ENCODE results near the gene RIC8B.

Gene RIC8B

GRCh38 chr12:106783515-106783914, 9.0 kb downstream of the RIC8B start:
- no peak for DNase-seq (ENCODE audit: low spot score)
- TF ChIP-seq, protein P1, sequence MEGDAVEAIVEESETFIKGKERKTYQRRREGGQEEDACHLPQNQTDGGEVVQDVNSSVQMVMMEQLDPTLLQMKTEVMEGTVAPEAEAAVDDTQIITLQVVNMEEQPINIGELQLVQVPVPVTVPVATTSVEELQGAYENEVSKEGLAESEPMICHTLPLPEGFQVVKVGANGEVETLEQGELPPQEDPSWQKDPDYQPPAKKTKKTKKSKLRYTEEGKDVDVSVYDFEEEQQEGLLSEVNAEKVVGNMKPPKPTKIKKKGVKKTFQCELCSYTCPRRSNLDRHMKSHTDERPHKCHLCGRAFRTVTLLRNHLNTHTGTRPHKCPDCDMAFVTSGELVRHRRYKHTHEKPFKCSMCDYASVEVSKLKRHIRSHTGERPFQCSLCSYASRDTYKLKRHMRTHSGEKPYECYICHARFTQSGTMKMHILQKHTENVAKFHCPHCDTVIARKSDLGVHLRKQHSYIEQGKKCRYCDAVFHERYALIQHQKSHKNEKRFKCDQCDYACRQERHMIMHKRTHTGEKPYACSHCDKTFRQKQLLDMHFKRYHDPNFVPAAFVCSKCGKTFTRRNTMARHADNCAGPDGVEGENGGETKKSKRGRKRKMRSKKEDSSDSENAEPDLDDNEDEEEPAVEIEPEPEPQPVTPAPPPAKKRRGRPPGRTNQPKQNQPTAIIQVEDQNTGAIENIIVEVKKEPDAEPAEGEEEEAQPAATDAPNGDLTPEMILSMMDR (IDR thresholded peaks at IDR 0.05; ENCODE audit: extremely low read depth, missing control alignments): no peak

- no peak for DNase-seq (ENCODE audit: low spot score)
- TF ChIP-seq, protein P1 (IDR thresholded peaks at IDR 0.05; ENCODE audit: extremely low read depth, missing control alignments): peak; percentile 8
These were observed 15.5 kb downstream of the RIC8B start for GRCh38 chr12:106790020-106790419.

- TF ChIP-seq, protein P1 (IDR thresholded peaks at IDR 0.05; ENCODE audit: extremely low read depth, missing control alignments): no peak
- no peak for DNase-seq (ENCODE audit: low spot score)
These were observed 17.0 kb downstream of the RIC8B start for GRCh38 chr12:106791531-106791930.

DNA sequence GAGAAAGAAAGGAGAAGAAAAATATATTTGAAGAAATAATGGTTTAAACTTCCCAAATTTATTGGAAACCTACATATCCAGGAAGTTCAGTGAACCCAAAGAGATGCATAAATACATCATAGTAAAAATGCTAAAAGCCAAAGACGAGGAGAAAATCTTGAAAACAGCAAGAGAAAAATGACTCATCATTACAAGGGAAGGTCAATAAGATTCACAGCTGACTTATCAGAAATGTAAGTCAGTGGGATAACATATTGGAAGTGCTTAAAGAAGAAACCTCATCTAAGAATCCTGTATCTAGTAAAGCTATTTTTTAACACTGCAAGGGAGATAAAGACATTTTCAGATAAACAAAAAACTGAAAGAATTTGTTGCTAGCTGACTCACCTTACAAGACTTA, 19.9 kb downstream of the RIC8B start:
- DNase-seq (ENCODE audit: low spot score): no peak
- TF ChIP-seq, protein P1 (IDR thresholded peaks at IDR 0.05; ENCODE audit: extremely low read depth, missing control alignments): no peak

- DNase-seq (ENCODE audit: low spot score): no peak
- TF ChIP-seq, protein P1 (IDR thresholded peaks at IDR 0.05; ENCODE audit: extremely low read depth, missing control alignments): no peak
These were observed 26.8 kb downstream of the RIC8B start for GRCh38 chr12:106801167-106801708.

DNA sequence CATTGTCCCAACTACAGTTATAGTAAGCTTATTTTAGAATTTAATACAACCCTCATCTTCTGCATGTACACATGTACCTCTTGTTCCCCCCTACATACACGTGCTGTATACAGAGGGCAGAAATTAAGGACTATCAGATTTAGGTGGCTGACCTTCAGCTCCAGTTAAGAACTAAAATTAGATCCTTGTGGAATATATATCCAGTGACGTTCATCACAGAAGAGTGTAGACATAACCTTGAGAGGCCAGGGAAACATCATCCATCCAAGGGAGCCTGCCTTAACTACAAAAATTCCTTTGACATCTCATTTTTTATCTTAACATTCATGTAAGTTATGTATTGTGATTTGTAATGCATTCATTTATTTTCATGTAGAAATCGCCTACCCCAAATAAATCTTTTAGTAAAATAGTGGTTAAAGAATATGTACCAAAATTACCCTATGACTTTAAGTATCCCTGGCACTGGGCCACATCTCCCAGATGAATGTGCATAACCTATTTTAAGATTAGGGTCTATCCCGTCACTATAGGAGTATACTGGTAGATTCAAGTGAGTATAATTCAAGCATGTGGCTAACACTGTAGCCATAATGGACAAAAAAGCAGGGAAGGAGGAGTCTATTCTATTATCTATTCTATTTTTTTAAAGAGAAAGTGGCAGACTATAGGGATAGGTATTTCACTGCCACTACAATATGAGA, 27.5 kb downstream of the RIC8B start:
- DNase-seq (ENCODE audit: low spot score): no peak
- TF ChIP-seq, protein P1 (IDR thresholded peaks at IDR 0.05; ENCODE audit: extremely low read depth, missing control alignments): no peak

- TF ChIP-seq, protein P1 (IDR thresholded peaks at IDR 0.05; ENCODE audit: extremely low read depth, missing control alignments): no peak
These were observed 30.2 kb downstream of the RIC8B start for GRCh38 chr12:106804668-106805067.

More at GRCh38 chr12:106804668-106805067, 30.2 kb downstream of the RIC8B start:
- DNase-seq (ENCODE audit: low spot score): no peak

Measured in GM20000 (cell line).